HG02763 (cell line): ENCODE data around the gene SRR.
"Not testable (repeated sequence)": the region's sequence is repeated elsewhere in the genome, so short reads cannot be mapped to it uniquely, and the experiment has no call there.

ENCODE experiments used
- ATAC-seq: cut with Tn5 transposase; IDR thresholded peaks from one replicate; pipeline ENCODE4 v1.9.1; 2021; ENCODE audit warnings: mild to moderate bottlenecking, moderate library complexity; ENCODE audit not compliant: unreplicated experiment

SRR gene

DNA sequence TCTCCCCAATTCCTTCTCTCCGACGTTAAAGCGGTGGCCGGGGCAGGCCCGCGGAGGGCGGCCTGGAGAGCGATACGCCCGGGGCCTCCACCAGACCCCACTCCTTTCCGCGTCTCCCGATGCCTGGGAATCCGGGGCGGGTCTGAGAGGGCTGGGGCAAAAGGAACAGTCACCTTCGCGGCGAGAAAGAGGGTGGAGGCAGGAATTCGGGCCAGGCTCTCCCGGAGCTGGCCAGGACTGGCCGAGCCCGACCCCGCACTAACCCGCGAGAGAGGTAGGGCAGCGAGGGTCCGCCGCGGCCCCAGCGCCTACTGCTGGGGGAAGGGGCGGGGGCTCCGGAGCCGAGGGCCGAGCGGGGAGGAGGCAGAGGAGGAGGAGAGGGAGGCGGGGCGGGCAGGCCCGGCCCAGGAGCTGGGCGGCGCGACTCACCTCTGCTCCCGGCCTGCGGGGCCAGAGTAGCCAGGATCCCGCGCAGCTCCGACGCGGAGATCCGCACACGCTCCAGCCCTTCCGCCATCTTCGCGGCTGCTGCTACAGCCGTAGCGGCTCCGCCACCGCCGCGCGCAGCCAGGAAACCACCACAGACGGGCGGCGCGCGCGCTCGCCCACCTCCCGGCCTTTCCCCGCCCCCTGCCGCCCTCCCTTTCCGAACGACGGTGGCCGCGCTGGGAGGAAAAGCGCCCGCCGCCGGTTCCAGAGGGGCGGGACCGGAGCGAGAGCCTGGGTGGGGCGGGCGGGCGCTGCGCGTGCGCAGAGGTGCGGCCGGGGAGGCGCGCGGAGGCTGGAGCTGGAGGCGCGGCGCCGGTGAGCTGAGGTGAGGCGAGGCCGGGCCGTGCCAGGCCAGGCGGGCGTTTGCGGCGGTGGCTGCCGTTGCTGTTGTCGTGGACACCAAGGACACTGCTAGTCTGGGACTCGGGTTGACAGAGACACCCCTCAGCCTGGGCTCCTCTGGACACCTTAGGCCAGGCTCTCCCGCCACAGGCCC lies at the start of gene SRR, which contains the start of gene SMG6:
Gene SRR (plus strand): TSS at position 747 of the 985 bp plus-strand sequence. CDS start 11,611 bp downstream, outside the sequence.
Gene SMG6 (minus strand): TSS at position 582 of the 985 bp plus-strand sequence. CDS start 65 bp downstream, at position 517.
- ATAC-seq: peak; percentile 87

DNA sequence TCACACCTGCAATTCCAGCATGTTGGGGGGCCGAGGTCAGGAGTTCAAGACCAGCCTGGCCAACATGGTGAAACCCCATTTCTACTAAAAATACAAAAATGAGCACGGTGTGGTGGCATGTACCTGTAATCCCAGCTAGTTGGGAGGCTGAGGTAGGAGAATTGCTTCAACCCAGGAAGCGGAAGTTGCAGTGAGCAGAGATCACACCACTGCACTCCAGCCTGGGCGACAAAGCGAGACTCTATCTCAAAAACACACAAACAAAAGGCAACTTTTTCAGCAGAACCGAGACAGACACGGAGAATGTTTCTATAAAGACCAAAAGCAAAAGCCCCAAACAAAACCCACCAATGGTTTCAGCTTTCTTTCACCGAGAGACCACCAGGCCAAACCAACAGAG lies 44.9 kb upstream of the SRR start:
- not testable (repeated sequence) for ATAC-seq

- peak; percentile 68 for ATAC-seq
Observed at GRCh38 chr17:2259769-2260536, 43.8 kb upstream of the SRR start.

DNA sequence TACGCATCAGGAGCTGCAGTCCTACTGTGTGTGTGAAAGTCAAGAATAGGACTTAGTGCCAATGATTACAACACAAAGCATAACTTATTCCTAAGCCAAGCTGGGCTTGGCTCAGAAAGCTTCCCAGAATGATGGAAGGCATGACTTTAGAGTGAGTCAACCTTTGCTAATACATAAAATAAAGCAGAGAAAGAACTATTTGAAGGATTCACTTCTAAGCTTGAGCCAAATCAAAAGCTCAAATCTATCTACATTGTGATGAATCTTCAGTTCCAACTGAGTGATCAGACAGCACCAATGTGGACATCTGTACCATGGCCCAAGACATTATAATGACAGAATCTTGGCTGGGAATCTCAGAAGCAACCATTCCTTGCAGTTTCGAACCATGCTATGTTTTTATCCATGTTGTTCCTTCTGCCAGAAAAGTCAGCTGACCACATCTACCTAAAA lies 41.6 kb upstream of the SRR start:
- ATAC-seq: no peak

- no peak for ATAC-seq
Observed at GRCh38 chr17:2263183-2264066, 40.3 kb upstream of the SRR start.

GRCh38 chr17:2264067-2264860 lies 39.5 kb upstream of the SRR start:
- no peak for ATAC-seq

DNA sequence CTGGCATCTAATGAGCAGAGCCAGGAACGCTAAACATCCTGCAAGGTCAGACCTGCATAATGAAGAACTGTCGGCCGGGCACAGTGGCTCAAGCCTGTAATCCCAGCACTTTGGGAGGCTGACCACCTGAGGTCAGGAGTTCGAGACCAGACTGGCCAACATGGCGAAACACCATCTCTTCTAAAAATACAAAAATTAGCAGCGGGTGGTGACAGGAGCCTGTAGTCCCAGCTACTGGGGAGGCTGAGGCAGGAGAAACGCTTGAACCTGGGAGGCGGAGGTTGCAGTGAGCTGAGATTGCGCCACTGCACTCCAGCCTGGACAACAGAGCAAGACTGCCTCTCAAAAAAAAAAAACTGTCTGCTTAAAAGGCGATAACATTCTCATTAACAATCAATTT lies 38.6 kb upstream of the SRR start:
- not testable (repeated sequence) for ATAC-seq

GRCh38 chr17:2266045-2266864 lies 37.5 kb upstream of the SRR start:
- ATAC-seq: peak; percentile 69

DNA sequence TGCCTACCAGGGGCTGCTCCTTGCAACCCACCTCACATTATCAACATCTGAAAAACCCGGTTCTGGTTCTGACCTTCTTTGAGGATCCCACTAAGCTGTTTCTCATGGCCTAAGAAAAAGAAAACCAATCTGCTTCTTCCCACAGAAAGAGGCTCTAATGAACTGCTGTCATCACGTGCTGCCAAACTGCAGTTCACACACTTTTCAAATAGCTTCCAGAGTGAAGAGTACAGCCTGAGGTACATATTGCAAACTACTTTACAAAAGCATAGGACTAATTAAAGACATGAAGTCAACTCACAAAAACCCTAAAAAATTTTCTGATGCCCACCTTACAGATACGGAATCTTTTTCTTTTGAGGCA lies 36.9 kb upstream of the SRR start:
- no peak for ATAC-seq

DNA sequence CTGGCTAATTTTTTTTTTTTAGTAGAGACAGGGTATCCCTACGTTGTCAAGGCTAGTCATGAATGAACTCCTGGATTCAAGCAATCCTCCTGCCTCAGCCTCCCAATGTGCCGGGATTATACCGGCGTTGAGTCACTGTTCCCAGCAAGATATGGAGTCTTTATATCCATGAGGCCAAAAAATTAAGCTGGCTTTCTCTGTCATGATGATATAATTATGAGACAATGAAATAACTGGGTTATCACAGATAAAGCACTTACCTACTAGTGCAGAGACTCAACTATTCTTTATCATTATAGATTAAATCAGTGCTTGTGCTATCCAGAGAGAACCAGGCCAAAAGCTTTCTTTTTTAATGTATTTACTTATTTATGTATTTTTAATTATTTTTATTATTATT lies 36.4 kb upstream of the SRR start:
- no peak for ATAC-seq

DNA sequence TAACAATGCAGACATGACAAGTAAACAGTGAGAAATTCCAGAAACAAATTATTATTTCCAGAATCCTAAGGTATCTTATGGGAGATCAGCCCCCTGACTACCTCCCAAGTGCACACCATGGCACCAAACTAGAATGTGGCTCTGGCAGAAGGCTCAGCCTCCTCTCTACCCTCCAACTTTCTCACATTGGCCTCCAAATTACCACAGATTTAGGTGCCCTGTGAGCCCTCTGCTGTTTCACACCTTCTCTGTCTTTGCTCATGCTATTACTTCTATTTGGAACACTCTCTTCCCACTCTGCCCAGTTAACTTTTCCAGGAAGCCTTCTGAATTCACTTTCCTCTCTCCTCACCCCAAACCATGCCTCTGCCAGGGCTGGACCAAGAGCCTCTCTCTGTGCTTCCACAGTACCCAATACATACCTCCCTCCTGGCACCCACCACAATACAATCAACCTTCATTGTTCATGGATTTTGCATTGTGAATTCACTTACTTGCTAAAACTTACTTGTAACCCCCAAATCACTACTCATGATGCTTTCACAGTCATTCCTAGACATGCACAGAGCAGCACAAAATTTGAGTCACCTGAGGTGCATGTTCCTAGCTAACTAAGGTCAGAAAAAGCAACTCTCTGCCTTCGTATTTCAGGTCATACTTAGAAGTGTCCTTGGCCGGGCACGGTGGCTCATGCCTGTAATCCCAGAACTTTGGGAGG lies 31.6 kb upstream of the SRR start:
- no peak for ATAC-seq

- no peak for ATAC-seq
Observed at GRCh38 chr17:2274414-2274813, 29.3 kb upstream of the SRR start.

GRCh38 chr17:2275722-2276121 lies 28.0 kb upstream of the SRR start:
- ATAC-seq: no peak

GRCh38 chr17:2277429-2278170 lies 26.1 kb upstream of the SRR start:
- ATAC-seq: no peak

DNA sequence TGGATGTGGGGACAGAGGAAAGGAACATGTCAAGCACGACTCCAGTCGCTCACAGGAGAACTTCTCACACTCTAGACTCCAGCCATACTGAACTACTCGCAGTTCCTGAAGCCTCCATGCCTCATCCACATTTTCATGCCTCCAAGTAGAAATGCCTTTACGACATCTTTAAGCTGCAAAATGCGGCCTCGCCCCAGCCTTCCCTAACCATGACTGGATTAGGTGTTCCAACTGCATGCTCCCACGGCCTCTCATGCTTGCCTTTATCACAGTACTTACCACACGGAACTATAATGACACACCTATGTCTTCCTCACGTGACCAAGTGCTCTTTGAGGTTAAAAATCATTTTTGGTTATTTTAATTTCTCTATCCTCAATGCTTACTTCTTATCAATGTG lies 24.0 kb upstream of the SRR start:
- ATAC-seq: no peak

DNA sequence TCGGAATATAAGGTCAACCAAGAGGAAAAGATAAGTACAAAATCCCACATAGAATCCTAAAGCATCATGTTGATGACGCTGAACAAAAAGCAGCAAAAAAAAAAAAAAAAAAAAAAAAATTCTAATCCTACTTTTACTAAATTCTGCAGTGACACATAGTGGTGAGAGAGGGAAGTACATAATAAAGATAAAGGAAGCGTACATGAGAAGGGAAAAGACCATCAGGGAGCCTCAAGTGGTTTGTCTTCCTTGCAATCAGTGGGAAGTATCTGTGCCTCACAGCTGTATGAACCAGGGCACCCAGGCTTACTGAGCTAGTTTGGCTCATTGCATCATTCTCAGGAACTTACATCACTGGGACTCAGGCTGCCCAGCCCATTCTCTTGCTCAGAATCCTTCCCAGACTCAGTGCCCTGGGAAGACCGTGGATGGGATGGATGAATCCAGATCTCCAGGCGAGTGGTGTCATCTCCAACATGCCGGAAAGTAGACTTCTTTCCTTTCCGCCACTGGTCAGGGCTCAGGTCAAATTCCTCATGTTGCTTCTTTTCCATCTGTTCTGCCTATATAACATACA lies 21.4 kb upstream of the SRR start:
- no peak for ATAC-seq

- ATAC-seq: no peak
Observed at GRCh38 chr17:2283302-2283701, 20.4 kb upstream of the SRR start.
